GM18873 (cell line): ENCODE results near the gene UBR2.
"Not testable (repeated sequence)": the region's sequence is repeated elsewhere in the genome, so short reads cannot be mapped to it uniquely, and the experiment has no call there.

Source experiments
- ATAC-seq: cut with Tn5 transposase; IDR thresholded peaks from one replicate; pipeline ENCODE4 v1.9.1; 2021; ENCODE audit warnings: mild to moderate bottlenecking, moderate library complexity, moderate number of reproducible peaks; ENCODE audit not compliant: unreplicated experiment, low FRiP score

The UBR2 gene

DNA sequence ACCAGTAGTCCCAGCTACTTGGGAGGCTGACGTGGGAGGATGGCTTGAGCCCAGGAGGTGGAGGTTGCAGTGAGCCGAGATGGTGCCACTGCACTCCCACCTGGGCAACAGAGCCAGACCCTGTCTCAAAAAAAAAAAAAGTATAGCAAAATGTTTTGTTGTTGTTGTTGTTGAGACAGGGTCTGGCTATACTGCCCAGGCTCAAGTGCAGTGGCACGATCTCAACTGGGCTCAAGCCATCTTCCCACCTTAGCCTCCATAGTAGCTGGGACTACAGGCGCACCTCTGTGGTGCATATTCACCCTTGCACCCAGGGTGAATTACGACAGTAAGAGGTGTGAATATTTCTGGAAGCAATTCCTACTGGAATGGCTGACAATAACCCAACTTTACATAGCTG lies 11.4 kb upstream of the UBR2 start:
- no peak for ATAC-seq

- ATAC-seq, result no peak
Measured at GRCh38 chr6:42555477-42556457, 8.1 kb upstream of the UBR2 start.

DNA sequence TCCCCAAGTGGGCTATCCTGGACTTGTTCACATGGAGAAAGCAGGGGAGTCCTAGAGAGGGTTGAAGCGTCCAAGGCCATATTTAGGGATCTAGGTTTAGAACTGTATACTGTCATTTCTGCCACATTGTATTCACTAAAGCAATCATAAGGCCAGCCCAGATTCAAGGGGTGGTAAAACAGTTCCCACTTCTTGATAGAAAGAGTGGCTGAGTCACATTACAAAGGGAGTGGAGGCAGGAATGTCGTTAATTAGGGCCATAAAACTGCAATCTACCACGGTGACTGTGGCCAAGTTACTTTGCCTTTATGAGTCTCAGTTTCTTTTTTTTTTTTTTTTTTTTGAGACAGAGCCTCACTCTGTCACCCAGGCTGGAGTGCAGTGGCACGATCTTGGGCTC lies 7.4 kb upstream of the UBR2 start:
- ATAC-seq, result no peak

DNA sequence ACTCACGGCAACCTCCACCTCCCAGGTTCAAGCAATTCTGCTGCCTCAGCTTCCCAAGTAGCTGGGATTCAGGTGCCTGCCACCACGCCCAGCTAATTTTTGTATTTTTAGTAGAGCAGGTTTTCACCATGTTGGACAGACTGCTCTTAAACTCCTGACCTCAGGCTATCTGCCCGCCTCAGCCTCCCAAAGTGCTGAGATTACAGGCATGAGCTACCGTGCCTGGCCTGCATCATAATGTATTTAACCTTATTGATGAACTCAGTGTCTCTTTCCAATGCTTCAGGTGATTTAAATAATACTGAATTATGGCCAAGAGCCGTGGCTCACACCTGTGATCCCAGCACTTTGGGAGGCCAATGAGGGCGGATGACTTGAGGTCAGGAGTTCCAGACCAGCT lies 4.6 kb upstream of the UBR2 start:
- ATAC-seq, result not testable (repeated sequence)

DNA sequence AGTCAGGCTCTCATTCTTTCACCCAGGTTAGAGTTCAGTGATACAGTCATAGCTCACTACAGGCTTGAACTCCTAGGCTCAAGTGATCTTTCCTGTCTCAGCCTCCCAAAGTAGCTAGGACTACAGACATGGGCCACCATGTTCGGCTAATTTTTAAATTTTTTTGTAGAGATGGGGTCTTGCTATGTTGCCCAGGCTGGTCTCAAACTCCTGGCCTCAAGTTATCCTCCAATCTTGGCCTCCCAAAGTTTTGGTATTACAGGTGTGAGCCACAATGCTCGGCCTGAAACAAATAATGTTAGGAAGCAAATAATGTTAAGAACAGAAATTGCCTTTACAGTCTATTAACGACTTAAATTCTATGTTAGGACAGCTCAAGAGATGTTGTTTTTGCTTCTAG lies 1.8 kb upstream of the UBR2 start:
- ATAC-seq, result no peak

DNA sequence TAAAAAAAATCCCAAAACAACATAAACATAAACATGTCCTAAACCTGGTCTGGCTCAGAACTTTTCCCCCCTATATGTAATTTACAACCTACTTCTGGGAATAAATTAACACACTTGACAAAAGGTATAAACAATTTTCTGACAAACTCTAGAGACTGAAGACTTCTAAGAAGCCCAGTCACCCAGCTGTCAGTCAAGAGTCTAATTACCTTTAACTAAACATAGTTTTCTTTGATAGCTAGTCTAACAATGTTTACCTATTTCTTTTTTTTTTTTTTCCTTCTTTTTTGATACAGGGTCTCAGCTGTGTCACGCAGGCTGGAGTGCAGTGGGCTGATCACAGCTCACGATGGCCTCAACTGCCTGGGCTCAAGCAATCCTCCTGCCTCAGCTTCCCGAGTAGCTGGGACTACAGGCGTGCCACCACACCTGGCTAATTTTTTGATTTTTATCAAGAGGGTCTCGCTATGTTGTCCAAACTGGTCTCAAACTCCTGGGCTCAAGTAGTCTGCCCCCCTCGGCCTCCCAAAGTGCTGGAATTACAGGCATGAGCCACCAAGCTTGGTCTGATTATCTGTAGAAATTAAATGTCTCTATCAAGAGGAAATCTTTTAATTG lies 932 bp upstream of the UBR2 start:
- ATAC-seq, result no peak

GRCh38 chr6:42564506-42564825 lies 637 bp downstream of the UBR2 start:
- ATAC-seq, result no peak

GRCh38 chr6:42565823-42566613 lies 2.2 kb downstream of the UBR2 start:
- ATAC-seq, result no peak

GRCh38 chr6:42566614-42567208 lies 2.9 kb downstream of the UBR2 start:
- no peak for ATAC-seq

DNA sequence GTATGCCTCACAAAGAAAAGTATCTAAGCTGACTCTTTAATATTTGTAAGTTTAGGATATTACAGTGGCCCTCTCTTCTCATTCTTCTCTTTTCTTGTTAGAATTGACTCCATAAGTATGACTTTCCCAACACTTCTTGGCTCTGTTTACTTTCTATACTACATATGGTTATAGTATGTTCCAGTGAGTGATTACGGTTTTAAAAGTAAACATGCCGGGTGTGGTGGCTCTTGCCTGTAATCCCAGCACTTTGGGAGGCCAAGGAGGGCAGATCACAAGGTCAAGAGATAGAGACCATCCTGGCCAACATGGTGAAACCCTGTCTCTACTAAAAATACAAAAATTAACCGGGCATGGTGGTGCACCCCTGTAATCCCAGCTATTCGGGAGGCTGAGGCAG lies 3.4 kb downstream of the UBR2 start:
- ATAC-seq, result not testable (repeated sequence)

DNA sequence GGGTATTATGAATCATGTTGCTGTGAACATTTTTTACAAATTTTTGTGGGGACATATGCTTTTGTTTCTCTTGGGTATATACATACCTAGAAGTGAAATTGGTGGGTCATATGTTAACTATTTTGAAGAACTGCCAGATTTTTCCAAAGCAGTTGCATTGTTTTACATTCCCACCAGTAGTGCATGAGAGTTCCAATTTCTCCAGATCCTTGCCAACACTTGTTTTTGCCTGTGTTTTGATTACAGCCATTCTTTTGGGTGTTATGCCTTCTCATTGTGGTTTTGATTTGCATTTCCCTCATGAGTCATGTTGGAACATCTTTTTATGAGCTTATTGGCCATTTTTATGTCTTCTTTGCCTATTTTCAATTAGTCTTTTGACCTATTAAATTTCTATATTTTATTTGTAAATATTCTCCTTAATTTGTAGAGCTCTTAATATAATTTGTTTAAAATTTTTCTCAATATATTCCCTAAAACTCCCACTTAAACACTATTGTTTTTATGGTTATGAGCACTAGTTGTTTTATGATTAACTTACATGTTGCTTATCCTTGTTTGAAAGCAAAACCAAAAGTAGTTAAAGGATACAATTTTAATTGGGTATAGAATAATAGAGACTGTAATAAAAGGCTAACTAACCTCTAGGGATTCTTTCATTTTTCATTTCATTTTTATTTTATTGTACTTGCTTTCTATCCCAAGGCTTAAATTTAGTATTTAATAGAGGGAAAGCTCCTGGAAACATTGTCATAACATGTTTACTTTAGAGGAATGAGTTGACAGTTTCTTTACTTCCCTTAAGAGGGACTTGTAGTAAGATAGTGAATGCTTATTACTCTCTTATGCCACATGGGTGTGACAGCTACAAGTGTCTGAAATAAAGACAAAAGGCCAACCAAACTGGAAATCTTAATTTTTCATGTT lies 5.5 kb downstream of the UBR2 start:
- no peak for ATAC-seq

DNA sequence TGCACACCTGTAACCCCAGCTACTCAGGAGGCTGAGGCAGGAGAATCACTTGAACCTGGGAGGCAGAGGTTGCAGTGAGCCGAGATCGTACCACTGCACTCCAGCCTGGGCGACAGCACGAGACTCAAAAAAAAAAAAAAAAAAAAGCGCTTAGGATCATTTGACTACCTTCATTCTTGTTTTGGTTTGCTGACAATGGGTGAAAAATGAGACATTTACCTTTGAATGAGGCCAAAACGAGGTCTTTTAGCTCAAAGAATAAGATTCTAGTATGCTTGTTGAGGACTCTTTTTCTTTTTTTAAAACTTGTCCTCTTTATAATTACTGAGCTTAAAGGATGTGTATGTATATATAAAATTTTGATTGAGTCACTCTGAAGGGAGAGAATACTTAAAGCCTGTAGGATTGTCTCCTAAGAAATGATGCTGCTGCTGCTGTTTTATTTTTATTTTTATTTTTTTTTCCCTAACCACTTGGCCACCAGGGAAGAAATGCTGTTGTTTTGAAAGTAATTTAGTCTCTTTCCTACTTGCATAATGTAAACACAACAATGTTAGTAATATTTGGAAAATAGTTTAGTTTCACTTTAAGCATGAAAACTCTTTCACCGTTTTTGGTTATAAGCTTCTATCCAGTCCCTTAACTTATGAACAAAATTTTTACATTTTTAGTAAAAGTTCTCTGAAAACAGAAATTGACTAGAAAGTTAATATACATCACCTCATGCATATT lies 7.9 kb downstream of the UBR2 start:
- ATAC-seq, result no peak

DNA sequence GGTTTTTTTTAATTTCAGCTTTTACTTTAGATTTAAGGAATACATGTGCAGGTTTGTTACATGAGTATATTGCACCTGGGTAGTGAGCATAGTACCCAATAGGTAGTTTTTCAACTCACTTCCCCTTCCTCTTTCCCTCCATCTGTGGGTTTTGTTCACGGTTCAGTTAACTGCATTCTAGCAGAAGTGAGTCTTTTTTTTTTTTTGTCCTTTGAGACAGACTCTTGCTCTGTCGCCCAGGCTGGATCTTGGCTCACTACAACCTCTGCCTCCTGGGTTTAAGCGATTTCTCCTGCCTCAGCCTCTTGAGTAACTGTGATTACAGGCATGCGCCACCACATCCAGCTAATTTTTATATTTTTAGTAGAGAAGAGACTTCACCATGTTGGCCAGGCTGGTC lies 8.7 kb downstream of the UBR2 start:
- ATAC-seq, result peak; percentile 73

- not testable (repeated sequence) for ATAC-seq
Measured at GRCh38 chr6:42576538-42576937, 12.7 kb downstream of the UBR2 start.

GRCh38 chr6:42598300-42598699 lies 34.5 kb downstream of the UBR2 start:
- no peak for ATAC-seq

DNA sequence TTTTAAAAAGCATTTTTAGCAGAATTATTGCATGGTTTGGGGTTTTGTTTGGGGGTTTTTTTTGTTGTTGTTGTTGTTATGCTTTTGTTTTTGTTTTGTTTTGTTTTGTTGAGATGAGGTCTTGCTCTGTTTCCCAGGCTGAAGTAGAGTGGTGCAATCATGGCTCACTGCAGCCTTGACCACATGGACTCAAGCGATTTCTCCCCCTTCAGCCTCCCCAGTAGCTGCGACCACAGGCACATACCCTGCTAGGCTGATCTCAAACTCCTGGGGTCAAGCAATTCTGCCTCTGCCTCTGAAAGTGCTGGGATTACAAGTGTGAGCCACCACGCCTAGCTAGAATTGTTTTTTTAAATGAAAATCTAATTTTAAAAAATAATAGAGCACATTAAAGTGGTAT lies 35.7 kb downstream of the UBR2 start:
- ATAC-seq, result no peak

DNA sequence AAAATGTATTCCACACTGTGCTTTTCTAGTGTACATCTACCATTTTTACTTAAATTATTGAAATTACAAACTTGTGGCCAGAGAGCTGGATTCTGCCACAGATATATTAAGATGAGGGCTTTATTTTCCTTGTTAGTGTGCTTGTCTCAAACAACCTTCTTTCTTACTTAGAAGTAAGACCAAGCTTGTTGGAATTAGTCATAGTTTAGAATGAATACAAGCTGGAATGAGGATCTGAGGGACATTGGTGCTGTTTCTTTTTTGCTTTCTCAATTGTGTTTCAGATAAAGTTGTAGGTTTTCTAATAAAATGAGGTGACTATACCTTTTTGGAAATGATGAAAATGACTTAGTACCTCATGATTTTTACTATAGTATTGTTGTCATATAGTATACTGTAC lies 40.3 kb downstream of the UBR2 start:
- no peak for ATAC-seq

DNA sequence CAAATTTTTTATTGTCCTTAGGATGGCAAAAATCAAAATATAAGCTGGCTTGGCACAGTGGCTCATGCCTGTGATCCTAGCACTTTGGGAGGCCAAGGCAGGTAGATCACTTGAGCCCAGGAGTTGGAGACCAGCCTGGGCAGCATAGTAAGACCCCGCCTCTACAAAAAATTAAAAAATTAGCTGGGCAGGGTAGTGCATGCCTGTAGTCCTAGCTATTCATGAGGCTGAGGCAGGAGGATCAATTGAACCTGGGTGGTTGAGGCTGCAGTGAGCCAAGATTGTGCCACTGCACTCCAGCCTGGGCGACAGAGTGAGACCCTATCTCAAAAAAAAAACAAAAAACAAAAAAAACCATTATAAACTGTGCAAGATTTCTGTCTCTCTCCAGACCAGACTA lies 40.9 kb downstream of the UBR2 start:
- ATAC-seq, result not testable (repeated sequence)

DNA sequence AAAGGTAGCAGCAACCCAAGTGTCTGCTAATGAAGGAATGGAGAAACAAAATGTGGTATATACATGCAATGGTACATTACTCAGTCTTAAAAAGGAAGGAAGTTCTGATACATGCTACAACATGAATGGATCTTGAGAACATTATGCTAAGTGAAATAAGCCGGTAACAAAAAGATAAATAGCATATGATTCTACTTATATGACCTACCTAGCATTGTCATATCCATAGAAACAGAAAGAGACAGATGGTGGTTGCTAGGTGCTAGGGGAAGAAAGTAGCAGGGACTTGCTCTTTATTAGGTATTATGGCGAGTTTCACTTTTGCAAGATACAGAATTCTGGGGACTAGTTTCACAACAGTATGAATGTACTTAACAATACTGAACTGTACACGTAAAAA lies 46.6 kb downstream of the UBR2 start:
- ATAC-seq, result no peak
